RWPE2 (cell line): ENCODE data around the gene MAPKAPK2.
A peak's percentile ranks its signal among the peaks of the same experiment; 100 is the strongest.

Source experiments
- ATAC-seq: fragments of 200-7000 bp; cut with Tn5 transposase; 3 replicates; pipeline ENCODE4 v1.9.1; 2021; ENCODE audit warnings: low read depth
- DNase-seq: peaks from one replicate; pipeline ENCODE4 v3.0.0-alpha.2; 2020; ENCODE audit warnings: low spot score
- H3K27ac ChIP-seq: fragments of 450-650 bp; 2 replicates; pipeline ENCODE4 v1.5.1; 2017; ENCODE audit warnings: mild to moderate bottlenecking; ENCODE audit not compliant: poor library complexity, severe bottlenecking
- H3K27me3 ChIP-seq: fragments of 250-450 bp; sonication (Bioruptor Pico); 2 replicates; pipeline ENCODE4 v1.5.1; 2021; ENCODE audit warnings: mild to moderate bottlenecking, moderate library complexity; ENCODE audit not compliant: insufficient read depth, poor library complexity, severe bottlenecking
- H3K36me3 ChIP-seq: fragments of 250-450 bp; sonication (Bioruptor Pico); 2 replicates; pipeline ENCODE4 v1.5.1; 2020; ENCODE audit warnings: low read depth, mild to moderate bottlenecking, moderate library complexity
- H3K4me1 ChIP-seq: fragments of 250-450 bp; sonication (Bioruptor Pico); 2 replicates; pipeline ENCODE4 v1.5.1; 2021; ENCODE audit warnings: mild to moderate bottlenecking, moderate library complexity; ENCODE audit not compliant: insufficient read depth, poor library complexity, severe bottlenecking
- H3K4me3 ChIP-seq: fragments of 250-450 bp; sonication (Bioruptor Pico); 2 replicates; pipeline ENCODE4 v1.5.1; 2021; ENCODE audit warnings: mild to moderate bottlenecking, moderate library complexity; ENCODE audit not compliant: severe bottlenecking
- H3K9me3 ChIP-seq: fragments of 250-450 bp; sonication (Bioruptor Pico); 2 replicates; pipeline ENCODE4 v1.5.1; 2021; ENCODE audit warnings: mild to moderate bottlenecking, moderate library complexity; ENCODE audit not compliant: severe bottlenecking
- CTCF ChIP-seq: fragments of 450-650 bp; IDR thresholded peaks from one replicate; pipeline ENCODE4 v1.5.1; 2017; ENCODE audit warnings: mild to moderate bottlenecking, moderate library complexity; ENCODE audit not compliant: poor library complexity, severe bottlenecking

MAPKAPK2 gene

GRCh38 chr1:206739411-206740076, 54.8 kb downstream of the MAPKAPK2 start:
- peak; percentile 52 for ATAC-seq
- H3K4me3 ChIP-seq: no peak overlapping the region

GRCh38 chr1:206741142-206741701, 56.5 kb downstream of the MAPKAPK2 start:
- no peaks in the 10 kb centered on the region for H3K27me3 ChIP-seq
- H3K9me3 ChIP-seq: no peaks in the 10 kb centered on the region
- no peak for TF ChIP-seq CTCF
- no peaks in the 10 kb centered on the region for H3K36me3 ChIP-seq
- peaks cover 3% of the 10 kb centered on the region for H3K4me1 ChIP-seq
- no peak for DNase-seq
- no peak for ATAC-seq
- no peak overlapping the region for H3K4me3 ChIP-seq
- no peak overlapping the region for H3K27ac ChIP-seq

More at GRCh38 chr1:206739411-206740076, 54.8 kb downstream of the MAPKAPK2 start:
- Histone ChIP-seq H3K4me1 (peaks cover 3% of the 10 kb centered on the region), H3K9me3 (no peaks in the 10 kb centered on the region), H3K27me3 (no peaks in the 10 kb centered on the region), H3K36me3 (peaks cover 9% of the 10 kb centered on the region; the same call in 1 of the 2 replicates), H3K27ac (no peak overlapping the region)
- no peak for DNase-seq
- TF ChIP-seq CTCF: no peak

GRCh38 chr1:206742719-206743383, 58.1 kb downstream of the MAPKAPK2 start:
- DNase-seq: no peak
- Histone ChIP-seq H3K27ac (no peak overlapping the region), H3K9me3 (no peaks in the 10 kb centered on the region), H3K36me3 (no peaks in the 10 kb centered on the region), H3K4me3 (no peak overlapping the region), H3K27me3 (no peaks in the 10 kb centered on the region), H3K4me1 (peaks cover 3% of the 10 kb centered on the region)
- ATAC-seq: no peak
- no peak for TF ChIP-seq CTCF

GRCh38 chr1:206744683-206745082, 60.0 kb downstream of the MAPKAPK2 start:
- Histone ChIP-seq H3K36me3 (no peaks in the 10 kb centered on the region), H3K4me3 (no peak overlapping the region), H3K27ac (no peak overlapping the region), H3K4me1 (peaks cover under 1% of the 10 kb centered on the region), H3K9me3 (no peaks in the 10 kb centered on the region), H3K27me3 (no peaks in the 10 kb centered on the region)
- no peak; the same call in 2 of the 3 replicates for ATAC-seq
- DNase-seq: no peak
- TF ChIP-seq CTCF: no peak
